Measurements from ENCODE around the gene PLEKHF1.

PLEKHF1 gene

DNA sequence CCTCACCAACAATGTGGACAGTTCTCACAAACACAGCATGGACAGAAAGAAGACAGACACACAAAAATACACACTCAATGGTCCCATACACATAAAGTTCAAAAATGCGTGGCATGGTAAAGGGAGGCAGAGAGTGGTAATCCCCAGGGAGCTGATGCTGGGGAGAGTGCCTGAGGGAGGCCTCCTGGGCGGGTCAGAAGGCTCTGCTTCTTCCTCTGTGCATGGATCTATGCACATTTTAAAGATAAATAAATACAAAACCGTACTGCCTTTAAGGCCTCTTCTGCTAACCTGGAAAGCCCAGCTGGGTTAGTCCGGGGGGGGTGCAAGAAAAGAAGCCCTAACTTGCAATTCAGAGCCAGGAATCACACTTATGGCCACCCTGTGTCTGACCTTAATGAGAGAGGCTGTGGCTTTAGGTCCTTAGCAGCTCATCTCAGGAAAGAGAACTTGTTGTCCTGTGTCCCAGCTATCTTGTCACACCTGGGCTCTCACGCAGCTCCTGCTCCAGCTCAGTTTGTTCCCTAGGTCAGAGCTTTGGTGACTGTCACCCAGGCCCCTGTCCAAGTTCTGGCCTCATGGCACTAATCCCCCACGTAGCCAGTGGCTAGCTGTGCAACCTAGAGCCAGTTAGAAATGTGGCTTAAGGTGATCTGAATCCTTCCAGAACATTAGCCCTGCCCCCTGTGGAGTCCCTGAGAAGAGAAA is 30.7 kb upstream of the PLEKHF1 start:
- no peak for DNase-seq (ENCODE audit: low spot score)

GRCh38 chr19:29635963-29636362 is 29.3 kb upstream of the PLEKHF1 start:
- no peak for DNase-seq (ENCODE audit: low spot score)

DNA sequence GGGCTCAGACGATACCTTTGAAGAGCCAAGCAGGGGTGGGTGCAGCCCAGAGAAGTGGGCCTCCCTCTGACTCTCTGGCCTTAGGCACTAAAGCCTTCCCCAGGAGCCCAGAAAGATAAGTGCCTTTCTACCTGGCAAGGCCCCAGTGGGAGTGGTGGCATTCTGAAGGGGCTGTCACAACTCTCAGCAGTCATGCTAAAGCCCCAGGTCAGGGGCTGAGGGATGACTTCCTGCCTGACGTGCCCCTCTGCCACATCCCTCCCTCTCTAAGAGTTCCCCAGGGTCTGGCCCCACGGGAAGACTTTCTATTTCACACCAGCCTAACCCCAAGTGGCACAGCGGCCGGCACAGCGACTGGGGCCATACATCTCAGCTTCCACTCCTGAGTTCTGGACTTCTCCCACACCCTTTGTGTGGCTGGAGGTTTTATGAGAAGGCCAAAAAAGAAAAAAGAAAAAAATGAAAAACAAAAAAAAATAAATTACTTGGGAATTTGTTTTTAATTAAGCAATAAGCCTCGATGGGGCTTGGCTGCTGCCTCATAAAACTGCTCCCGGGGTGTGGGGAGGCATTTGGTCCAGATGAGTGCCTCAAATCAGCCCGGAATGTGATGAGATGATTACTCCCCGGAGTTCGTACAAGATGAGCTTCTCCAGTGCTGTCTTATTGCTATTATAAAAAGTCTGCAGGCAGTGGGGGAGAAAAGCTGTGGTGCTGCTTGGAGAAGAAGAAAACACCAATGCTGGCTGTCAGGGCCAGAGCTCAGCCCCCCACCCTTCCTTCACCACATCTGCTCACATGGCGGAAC is 28.5 kb upstream of the PLEKHF1 start:
- DNase-seq (ENCODE audit: low spot score) = no peak

- DNase-seq (ENCODE audit: low spot score) = no peak
Observed at GRCh38 chr19:29639086-29639485, 26.2 kb upstream of the PLEKHF1 start.

GRCh38 chr19:29640231-29640630 is 25.0 kb upstream of the PLEKHF1 start:
- DNase-seq (ENCODE audit: low spot score) = no peak

DNA sequence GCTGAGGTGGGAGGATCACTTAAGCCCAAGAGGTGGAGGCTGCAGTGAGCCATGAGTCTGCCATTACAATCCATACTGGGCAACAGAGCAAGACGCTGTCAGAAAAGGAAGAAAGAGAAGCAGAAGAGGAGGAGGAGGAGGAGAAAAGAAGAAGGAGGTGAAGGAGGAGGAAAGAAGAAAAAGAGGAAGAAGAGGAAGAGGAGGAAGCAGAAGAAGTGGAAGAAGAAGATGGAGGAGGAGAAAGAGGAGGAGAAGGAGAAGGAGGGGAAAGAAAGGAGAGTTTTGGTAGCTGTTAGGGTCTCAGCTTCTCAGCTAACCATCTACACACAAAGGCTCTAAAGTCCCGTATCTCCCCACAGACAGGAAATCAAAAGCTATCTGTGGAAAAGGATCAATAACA is 23.7 kb upstream of the PLEKHF1 start:
- no peak for DNase-seq (ENCODE audit: low spot score)

DNA sequence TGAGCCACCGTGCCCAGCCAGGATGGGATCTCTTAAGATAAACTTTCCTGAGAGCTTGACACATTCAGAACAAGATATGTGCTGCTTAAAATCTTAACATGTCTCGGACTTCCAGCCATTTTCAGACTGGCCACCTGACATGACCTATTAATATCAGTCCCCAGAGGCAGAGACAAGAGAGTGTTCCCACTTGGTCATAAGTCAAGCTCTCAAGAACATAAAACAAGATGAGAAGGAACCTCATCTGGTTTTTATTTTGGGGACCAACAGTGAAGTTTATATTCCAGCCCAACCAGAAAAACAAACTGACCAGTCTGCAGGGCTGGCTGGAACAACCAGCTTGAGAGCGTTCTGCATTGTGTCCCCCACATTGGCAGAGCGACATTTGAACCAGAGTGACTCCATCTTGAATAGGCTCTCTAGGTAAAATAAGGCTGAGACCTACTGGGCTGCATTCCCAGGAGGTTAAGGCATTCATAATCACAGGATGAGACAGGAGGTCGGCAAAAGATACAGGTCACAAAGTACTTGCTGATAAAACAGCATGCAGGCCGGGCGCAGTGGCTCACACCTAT is 21.8 kb upstream of the PLEKHF1 start:
- no peak for DNase-seq (ENCODE audit: low spot score)

DNA sequence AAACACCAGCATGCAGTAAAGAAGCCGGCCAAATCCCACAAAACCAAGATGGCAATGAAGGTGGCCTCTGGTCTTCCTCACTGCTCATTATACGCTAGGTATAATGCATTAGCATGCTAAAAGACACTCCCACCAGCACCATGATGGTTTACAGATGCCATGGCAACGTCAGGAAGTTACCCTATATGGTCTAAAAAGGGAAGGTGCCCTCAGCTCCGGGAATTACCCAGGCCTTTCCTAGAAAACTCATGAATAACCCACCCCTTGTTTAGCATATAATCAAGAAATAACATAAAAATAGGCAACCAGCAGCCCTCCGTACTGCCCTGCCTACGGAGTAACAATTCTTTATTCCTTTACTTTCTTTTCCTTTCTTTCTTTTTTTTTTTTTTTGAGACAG is 21.1 kb upstream of the PLEKHF1 start:
- no peak for DNase-seq (ENCODE audit: low spot score)

- DNase-seq (ENCODE audit: low spot score) = no peak
Observed at GRCh38 chr19:29645491-29645867, 19.8 kb upstream of the PLEKHF1 start.

DNA sequence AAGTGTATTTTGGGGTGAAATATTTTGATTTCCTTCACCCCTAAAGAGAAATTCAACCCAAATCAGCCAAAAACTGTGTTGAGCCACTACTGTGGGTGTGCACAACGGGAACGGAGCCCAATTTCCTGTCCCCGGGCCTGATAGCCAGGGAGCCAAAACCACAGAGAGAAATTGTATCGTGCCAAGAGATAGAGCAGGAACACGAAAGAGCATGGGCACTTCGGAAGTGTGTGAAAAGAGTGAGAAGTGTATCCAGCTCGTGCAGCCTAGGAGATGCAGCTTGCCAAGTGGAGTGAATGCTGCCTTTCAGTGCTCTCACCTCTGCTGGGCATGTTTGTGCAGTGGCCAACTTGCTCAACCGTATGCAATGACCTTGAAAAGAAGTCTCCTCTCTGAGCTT is 19.4 kb upstream of the PLEKHF1 start:
- DNase-seq (ENCODE audit: low spot score) = no peak

- no peak for DNase-seq (ENCODE audit: low spot score)
Observed at GRCh38 chr19:29650772-29651387, 14.4 kb upstream of the PLEKHF1 start.

- DNase-seq (ENCODE audit: low spot score) = no peak
Observed at GRCh38 chr19:29651622-29652394, 13.5 kb upstream of the PLEKHF1 start.

GRCh38 chr19:29653398-29653797 is 11.9 kb upstream of the PLEKHF1 start:
- no peak for DNase-seq (ENCODE audit: low spot score)

DNA sequence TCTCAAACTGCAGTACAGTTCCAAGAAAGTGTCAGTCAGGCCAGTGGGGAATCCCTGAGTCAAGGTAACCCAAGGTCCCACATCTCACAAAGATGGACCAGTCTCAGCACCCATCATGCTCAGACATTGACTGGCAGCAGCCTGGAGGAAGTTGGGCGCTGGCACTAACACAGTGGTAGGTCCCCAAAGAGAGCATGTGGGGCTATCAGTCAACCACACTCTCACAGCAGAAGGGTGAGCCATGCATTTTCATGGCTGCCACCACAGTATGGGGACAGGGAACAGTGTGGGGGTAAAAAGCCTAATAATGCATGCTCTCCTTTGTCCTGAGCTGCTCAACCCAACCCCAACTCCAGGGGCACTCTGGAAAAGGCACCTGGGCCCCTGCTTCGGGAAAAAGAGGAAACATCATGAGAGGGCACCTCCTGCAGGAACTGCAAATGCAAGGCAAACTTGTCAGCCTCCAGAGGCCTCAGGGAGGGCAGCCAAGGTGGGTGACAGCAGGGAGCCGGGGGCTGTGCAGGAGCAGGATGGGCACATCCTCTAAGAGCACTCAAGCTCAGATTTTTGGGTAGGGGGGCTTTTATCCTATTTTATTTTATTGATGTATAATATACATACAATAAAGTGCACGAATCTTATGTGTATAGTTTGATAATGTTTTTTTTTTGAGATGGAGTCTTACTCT is 9.5 kb upstream of the PLEKHF1 start:
- DNase-seq (ENCODE audit: low spot score) = no peak

GRCh38 chr19:29658221-29658991 is 6.9 kb upstream of the PLEKHF1 start:
- DNase-seq (ENCODE audit: low spot score) = no peak

DNA sequence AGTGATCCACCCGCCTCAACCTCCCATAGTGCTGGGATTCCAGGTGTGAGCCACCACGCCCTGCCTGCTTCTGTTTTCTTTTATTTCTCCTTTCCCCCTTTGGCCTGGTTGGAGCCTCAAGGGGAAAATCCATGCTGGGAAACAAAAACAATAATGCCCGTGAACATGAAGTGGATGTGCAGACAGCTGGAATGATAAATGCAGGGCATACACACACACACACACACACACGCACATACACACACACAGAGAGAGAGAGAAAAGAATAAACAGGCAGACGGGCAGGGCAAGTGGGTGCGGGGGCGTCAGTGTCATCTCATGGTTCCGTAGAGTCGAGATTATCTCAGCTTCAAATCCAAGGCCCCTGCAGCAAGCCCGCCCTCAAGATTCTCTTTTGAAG is 4.4 kb upstream of the PLEKHF1 start:
- no peak for DNase-seq (ENCODE audit: low spot score)

GRCh38 chr19:29662278-29662603 is 3.0 kb upstream of the PLEKHF1 start:
- no peak for DNase-seq (ENCODE audit: low spot score)

DNA sequence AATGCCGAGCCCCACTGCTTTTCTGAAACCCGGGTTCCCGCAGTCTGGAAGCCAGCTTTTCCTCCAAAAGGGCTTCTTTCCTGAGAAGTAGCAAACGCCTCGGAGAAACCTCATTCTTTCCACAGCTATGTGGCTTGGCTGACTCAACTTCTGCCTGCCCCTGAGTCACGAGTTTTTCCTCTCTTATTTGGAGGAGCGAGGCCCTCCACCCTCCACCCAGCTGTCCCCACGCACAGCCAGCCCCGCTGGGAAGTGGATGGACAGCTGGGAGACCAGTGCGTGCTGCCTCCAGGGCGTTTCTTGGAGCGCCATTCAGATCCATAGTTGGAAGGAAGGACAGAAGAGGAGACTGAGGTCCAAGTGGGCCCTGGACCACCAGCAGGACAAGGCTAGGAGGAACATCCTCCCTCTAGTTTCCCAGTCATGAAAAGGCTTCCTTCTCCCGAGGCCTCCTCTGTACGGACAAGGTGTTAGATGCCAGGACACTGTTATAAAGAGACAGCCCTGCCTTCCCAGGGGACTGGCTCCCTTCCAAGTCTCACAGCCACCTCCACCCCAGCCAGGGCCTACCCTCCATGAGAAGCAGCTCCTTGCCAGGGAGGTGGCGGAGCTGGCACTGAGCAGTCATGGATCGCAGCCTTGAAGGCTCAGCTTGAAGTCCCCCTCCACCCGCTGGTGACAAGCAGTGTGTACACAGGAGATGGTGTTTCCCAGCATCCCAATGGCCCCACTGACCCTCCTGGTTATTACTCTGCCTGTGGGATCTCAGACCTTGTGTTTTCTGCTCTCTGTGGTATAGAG is 2.5 kb upstream of the PLEKHF1 start:
- DNase-seq (ENCODE audit: low spot score) = no peak
